NCI-H524 (cell line): ENCODE measurements around the gene RASGRF1.

ENCODE experiments used
- DNase-seq, 2 experiments: peaks; one replicate each; lab custom pipeline; 2025; lab: John Stamatoyannopoulos, UW

RASGRF1 gene

DNA sequence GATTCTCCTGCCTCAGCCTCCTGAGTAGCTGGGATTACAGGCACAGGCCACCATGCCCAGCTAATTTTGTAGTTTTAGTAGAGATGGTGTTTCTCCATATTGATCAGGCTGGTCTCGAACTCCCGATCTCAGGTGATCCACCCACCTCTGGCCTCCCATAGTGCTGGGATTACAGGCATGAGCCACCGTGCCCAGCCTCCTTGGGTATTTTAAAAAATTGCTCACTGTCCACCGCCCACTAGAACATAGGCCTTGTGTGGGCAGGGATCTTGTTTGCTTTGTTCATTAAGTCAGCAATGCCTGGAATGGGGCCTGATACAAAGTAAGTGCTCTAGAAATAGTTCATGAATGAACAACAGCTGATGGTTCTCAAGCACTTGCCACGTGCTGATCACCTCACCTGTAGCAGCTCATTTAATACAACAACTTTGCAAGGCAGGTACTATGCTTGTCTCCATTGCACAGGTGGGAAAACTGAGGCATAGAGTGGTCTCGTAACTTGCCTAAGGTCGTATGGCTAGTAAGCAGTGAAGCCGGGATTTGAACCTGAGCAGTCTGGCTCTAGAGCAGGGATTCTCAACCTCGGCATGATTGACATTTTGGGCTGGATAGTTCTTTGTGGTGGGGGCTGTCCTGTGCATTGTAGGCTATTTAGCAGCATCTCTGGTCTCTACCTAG lies 133.0 kb downstream of the RASGRF1 start:
- DNase-seq = no peak

DNA sequence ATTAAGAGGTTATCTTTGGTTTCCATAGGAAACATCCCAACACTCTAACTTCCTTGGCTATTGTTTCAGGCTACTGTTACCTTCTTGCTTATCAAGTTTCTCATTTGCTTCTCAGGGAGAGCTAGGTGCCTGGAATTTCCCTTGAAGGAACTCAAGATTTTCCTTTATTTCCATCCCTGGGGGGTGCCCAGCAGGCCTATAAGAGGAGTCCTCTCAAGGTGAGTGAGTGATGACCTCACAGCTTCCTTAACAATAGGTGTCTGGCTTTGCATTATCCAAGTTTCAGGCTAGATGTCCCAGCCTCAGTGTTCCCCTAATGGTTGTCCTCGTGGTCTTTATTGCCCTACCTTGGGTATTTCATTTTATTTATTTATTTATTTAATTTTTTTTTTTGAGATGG lies 133.6 kb downstream of the RASGRF1 start:
- DNase-seq = no peak

DNA sequence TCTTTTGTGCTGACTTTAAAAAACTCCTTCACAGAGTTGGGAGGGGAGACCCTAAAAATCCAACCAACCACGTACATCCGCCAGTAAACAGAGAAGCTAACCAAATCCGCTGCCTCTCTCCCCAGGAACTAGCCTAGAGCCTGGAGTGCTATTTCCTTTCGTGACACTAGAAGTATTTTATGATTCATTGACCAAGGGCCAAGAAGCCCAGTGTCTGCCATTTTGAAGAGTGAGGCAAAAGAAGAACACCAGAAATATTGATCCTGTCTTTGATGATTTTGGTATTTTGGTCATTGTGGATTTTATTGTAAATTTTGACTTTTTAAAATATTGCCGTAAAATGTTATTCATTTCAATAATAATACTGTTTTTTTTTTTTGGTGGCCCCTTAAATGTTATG lies 135.2 kb downstream of the RASGRF1 start:
- no peak for DNase-seq

DNA sequence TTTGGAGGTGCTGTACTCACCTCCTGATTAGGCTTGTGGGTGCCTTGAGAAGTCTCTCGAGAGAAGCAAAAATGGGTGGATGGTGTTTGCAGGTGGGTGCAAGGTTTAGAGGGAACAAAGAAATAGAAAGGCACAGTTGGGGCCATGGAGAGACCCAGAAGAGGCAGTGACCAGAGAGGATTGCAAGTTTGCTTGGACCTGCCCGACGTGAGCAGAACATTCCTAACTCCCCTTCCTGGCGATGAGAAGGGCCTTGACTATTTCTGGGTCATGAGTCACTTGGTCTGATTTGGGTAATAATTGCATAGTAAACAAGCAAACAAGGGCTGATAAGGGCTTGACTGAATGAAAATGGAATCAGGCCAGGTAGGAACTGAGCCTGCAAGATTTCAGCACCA lies 138.7 kb downstream of the RASGRF1 start:
- DNase-seq = no peak

DNA sequence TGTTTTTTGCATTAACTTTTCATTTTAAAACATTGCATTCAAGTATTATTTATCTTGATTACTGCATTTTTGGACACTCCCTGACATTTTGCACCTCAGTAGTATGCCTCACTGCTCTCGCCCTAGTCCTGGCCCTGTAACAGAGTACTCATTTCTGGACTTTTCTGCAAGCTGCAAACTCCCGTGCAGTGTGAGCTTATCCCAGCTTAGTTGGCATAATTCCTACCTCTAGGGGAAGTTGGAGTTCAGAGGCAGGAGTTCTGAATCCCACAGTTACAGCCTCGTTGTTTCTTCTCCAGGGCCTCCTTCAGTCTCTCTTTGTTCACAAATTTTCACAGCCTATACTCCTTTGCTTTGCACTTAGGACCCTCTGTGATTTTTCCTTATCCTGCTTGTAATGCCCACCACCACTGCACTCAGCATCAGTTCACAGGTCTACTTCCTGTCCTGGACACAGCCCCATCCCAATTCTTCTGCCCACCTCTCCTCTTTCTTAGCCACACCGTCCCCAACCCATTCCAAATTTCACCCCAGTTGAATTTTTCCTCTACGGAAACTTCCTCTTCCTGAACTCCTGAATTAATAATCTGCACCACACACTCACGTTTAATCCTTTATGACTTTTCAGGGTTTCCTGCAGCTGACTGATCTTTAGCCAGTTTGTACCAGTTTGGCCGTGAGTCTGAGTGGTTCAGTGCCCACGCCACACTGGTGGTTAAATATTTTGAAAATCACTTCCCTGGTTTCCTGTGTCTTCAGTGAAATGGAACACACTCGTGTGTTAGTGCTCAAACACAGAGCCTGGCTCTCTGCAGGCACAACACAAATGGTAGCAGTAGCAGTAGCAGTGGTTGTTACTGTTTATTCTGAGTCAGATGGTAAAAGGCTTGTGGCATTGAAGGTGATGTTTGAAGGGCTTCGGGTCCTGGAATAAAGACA lies 139.4 kb downstream of the RASGRF1 start:
- peak in 1 of 2 experiments; percentile 9 for DNase-seq

DNA sequence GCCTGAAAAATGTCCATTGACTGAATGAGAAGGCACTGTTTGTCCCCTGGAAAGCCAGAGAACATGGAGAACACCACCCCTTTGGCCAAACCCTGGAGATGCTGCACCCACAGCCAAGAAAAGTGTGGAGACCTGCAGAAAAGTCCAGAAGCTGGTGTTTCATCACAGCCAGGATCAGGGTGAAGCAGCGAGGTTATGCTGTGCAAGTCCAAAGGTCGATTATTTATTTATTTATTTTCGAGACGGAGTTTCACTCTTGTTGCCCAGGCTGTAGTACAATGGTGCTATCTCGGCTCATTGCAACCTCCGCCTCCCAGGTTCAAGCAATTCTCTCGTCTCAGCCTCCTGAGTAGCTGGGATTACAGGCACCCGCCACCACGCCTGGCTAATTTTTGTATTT lies 140.2 kb downstream of the RASGRF1 start:
- no peak for DNase-seq

DNA sequence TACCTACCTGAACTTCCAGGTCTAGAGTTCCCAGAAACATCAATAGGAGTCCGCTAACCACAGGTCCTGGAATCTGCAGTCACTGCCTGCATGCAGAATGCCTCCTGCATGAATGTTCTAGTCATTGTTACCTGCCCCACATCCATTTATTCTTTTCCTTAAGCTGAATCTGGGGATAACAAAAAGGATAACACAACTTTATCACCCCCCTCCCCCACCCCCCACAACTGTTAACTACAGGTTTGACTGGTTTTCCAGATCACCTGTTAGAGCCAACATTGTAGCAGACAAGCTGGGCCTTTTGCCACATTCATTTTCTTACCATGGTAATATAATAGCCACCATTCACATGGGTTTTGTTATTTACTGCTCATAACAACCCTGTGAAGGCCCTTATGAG lies 141.1 kb downstream of the RASGRF1 start:
- no peak for DNase-seq

DNA sequence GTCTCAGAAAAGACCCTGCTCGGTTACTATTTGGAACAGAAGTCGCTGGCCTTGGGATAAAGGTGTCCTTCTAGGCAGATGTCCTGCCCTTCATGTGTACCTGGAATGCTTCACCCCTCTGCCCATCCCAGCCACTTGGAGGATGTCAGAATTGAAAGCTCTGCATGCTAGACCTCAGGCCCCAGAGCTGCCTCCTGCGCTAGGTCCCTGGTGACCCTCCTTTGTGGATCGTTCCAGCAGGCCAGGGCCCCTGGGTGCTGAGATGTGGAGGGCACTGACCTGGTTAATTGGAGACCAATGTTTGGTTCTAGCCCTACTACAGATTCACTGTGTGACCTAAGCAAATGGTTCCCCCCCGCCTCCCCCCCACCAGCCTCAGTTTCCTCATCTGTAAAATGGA lies 143.1 kb downstream of the RASGRF1 start:
- DNase-seq = no peak

DNA sequence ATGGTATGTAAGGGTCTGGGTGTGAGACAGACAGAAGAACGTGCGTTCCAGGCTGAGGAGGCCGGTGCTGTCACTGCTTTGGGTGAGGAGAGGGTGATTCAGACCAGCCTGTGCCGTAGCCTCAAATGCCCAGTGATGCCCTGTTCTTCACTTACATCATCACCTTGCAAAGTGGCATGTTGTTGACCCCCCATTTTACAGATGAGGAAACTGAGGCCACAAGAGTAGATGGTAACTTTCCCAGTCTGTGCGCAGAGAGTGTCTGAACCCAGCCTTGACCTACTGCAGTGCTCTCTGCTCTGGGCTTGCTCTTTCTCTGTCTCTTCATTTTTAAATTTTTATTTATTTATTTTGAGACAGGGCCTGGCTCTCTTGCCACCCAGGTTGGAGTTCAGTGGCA lies 144.1 kb downstream of the RASGRF1 start:
- no peak for DNase-seq

DNA sequence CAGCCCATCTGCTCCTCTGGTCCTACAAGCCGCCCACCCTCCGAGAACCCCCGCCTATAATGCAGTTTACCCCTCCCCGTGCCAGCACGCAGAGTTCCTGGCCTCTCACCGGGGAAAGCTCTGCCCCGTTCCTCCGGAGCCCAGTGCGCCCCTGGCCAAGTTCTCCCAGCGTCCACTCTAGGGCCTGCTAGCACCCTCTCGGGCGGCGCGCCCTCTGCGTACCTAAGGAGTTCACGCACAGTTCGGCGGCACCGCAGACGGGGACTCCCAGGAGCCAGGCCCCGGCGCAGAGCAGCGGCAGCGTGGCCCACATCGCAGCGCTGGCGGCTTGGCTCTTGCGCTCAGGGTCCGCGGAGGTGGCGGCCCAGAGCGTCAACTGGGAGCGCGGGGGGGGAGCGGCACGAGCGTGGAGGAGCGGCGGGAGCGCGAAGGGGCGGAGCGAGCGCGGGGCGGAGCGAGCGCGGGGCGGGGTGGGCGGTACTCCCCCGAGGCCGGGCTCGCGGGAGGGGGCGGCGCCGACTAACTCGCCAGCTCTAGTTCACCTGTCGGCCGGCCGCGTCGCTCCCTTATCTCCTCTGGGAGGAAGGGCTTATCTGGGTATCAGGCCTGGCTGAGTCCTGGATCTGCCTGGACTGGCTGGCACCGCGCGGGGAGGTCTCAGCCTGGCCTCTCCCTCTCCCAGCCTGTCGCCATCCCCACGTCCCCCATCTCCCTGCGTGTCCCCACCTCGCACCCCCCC lies 145.7 kb downstream of the RASGRF1 start, which contains the start of gene CTSH:
Gene CTSH, minus strand, starts transcription at position 378 of the 739 bp plus-strand sequence. Its CDS starts 65 bp downstream, at position 313.
- DNase-seq = peak; percentile 58 to 75

DNA sequence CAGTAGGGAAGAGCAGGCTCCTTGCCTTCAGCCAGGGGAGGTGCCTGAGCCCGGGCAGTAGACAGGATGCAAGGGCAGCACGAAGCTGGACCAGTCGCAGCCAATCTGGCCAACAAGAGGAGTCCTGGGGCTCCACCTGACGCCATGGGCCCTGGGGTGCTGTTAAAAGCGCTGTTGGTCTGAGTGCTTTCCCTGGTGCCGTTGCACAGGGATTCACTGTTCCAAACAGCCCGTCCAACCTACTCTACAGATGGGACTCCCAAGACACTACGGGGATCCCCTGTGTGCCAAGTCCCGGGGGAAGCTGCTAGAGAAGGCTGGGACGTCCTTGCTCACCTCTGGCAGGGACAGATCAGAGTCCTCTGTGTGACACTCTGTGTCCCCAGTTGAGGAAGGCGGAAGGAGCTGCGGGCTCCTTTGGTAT lies 146.4 kb downstream of the RASGRF1 start:
- peak in 1 of 2 experiments; percentile 57 for DNase-seq

DNA sequence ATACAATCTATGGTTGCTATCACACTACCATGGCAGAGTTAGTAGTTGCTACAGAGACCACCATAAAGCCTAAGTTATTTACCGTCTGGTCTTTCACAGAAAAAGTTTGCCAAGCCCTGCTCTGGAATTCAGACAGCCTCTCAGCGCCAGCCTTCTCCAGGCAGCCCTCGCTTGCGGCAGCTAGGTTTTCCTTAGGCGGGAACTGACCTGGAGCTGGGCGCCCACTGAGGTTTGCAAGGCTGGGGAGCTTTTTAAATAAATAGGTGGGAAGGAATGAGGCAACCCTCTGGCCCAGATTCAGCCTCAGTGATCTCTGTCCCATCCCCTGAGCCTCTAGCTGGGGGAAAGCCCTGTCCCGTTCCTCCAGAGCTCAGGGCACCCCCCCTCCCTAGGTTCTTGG lies 146.9 kb downstream of the RASGRF1 start:
- no peak for DNase-seq

DNA sequence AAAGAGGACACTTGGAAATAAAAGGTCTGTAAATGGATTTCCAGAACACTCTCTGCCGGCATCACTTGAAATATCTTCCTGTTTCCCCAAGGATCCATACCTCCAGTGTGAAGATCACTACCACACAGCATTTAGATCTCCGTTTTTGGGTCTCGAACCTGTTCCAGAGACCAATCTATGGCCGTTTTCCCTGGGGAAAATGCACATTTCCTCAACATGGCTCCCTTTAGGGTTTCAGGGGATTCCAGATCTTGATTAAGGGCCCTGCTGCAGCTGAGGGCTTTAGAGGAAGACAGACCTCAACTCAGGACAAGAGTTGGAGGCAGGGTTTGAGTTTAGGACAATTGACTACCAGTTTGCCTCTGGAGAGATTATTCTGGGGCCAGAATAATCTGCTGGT lies 147.8 kb downstream of the RASGRF1 start:
- no peak for DNase-seq

DNA sequence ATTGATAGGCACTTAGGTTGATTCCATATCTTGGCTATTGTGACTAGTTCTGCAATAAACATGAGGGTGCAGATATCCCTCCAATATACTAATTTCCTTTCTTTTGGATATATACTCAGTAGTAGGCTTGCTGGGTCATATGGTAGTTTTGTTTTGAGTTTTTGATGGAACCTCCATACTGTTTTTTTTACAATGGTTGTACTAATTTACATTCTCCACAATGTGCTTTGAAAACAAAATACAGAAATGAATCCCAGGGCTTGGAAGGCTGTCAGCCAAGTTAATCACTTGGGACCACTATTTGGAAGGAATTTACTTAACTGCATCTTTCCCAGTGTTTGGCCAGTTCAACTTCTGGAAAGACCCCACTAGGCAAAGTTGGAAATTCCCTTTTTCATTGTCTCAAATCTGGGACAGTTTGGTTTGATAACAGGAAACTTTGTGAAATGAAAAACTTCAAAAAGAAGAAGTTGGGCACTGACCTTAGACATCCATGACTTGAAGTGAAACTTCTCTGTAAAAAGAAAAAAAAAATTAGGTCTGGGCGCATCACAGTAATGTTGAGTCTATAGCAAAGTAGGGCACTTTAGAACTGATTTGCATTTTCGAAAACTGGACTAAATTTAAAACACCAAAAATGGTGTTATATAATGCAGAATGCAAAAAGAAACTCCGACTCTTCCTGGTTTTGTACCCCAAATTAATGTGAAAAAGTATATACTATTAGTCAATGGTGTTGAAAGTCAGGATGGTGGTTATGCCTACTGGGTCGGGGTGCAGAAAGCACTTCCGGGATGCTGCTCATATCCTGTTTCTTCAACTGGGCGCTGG lies 151.7 kb downstream of the RASGRF1 start:
- DNase-seq = no peak

DNA sequence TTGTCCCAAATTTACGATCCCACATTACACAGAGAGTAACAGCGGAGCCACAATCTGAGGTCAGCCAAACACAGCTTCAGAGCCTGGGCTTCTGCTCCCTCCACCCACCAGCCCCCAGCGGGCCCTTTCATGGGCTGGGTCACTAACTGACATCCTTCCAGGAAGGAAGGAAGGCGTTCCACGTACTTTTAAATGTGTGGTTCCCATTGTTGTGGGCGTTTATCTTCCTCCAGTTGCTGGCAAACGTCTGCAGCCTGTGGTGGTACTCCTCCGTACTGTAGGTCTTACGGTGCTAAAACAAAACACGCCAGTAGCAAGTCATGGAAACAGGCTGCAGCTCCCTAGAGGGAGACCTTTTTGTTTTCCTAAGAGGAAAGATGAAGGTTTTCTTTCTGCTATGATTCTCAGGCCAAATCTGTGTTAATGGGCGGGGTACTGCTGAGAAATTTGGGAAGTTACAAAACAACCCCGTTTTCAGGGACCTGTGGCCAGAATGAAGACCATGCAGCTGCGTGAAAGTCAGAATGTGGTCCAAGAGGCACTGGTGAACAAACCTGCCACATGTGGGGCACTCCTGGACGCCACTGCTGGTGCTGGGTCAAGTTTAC lies 153.3 kb downstream of the RASGRF1 start:
- DNase-seq = no peak

DNA sequence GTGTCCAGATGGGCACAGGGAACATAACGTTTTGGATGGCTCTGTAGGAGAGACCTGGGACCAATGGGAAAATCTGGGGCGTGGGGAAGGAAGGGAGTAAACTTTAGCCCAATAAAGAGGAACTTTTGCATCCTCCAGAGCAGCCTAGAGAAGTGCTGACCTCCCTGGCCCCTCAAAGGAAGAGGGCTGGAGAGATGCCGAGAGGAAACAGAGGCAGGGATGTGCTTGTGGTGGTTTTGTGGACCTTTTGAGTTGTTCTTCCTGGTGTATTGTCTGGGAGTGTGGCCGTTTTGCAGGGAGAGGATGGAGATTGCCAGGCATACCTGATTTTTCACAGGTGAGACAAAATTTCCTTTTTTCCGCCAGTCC lies 155.9 kb downstream of the RASGRF1 start:
- no peak for DNase-seq

DNA sequence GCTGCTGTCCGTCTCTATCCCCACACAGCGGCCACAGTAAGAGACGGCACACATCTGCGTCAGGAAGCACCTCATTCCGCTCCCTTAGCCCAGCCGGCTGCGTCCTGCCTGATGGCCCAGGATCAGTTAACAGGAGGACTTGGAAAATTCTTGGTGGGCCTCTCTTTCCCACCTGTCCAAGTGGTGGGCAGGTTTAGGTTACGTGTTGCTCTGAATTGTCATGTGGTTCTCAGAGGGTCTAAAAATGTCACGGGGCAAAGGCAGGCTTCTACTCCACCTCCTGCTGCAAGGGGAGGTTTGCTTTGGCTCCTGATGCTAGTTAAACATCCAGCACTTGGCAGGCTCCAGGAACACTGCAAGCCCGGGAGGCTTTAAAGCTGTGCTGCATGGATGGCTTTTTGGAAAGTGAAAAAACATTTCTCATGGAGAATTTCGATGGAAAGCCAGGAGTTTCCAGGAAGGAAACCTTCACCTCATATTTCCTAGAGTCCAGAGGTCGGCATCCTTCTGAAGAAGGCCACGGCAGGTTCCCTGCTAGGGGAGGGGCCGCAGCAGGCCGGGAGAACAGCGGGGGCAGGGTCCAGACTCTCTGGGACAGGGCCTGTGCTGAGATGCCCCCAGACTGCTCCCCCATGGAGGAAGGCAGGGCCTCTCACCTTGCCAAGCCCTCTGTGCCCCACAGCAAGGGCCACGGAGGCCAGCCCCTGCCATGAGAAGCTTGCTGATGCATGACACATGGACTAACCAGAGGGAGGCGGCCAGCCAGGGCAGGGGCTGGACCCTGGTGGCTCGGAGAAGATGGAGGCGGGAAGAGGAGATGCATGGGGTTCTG lies 156.5 kb downstream of the RASGRF1 start:
- no peak for DNase-seq

DNA sequence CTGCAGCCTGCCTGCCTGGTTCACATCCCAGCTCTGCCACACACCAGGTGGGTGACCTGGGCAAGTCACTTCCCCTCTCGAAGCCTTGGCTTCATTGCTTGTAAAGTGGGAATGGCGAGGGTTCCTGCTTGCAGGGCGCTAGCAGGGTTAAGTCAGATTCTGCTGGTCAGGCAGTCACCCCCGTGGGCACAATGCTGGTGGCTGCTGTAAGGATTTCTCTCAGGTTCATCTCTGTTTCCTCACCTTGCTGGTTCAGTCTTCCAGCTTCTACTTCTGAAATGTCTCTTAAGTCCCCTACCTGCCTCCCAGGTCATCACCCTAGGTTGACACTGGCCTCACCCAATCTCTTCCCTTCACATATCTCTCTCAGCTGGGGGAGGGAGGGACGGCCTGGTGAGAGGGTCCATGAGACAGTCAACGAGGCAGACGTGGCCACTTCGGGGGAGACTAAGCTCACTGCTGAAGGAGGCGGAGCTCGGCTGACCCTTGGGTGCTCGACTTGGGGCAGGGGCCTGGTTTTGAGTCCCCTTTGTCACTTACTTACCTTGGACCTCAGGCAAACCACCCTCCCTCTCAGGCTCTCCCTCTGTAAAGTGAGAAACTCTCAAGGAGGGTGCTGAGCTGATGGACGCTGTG lies 157.3 kb downstream of the RASGRF1 start:
- no peak for DNase-seq

DNA sequence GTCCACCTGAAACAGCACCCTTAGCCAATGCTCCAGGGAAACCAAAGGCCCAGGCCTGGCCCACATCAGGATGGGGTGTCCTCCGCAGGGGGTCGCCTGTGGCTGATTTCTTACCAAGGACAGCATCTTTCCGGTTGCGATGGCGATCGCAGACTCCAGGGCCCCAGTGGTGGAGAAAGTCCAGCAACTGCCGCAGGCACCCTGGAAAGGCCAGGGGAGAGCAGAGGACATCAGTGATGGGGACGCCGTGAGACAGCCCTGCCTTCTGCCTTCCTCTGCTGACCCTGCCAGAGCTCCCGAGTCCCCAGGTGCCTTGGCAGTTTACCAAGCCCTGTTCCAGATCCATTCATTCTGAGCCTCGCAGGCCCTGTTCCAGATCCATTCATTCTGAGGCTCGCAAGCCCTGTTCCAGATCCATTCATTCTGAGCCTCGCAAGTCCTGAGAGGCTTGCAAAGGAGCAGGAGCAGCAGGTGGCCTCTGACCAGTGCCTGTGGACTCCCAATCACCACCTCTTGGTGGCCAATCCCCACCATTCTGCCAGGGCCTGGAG lies 158.2 kb downstream of the RASGRF1 start:
- DNase-seq = no peak
